CD4-positive, alpha-beta T cell treated with Interleukin-6 for 4 hours (primary cell): ENCODE data around the gene PRKAG2.

Experiments
- DNase-seq: peaks from one replicate; pipeline ENCODE4 v3.0.0-alpha.2; 2020; ENCODE audit warnings: mixed read lengths

Gene PRKAG2

GRCh38 chr7:151663382-151664100 lies 213.4 kb downstream of the PRKAG2 start:
- no peak for DNase-seq

- DNase-seq = no peak
Measured at GRCh38 chr7:151662251-151662826, 214.6 kb downstream of the PRKAG2 start.

GRCh38 chr7:151661587-151661986 lies 215.3 kb downstream of the PRKAG2 start:
- no peak for DNase-seq

GRCh38 chr7:151660141-151660540 lies 216.8 kb downstream of the PRKAG2 start:
- no peak for DNase-seq

- DNase-seq = no peak
Measured at GRCh38 chr7:151659219-151659618, 217.7 kb downstream of the PRKAG2 start.

- DNase-seq = no peak
Measured at GRCh38 chr7:151658778-151659177, 218.1 kb downstream of the PRKAG2 start.

GRCh38 chr7:151657173-151657572 lies 219.7 kb downstream of the PRKAG2 start:
- no peak for DNase-seq

GRCh38 chr7:151655555-151655954 lies 221.4 kb downstream of the PRKAG2 start:
- no peak for DNase-seq

GRCh38 chr7:151652111-151652510 lies 224.8 kb downstream of the PRKAG2 start:
- no peak for DNase-seq

- no peak for DNase-seq
Measured at GRCh38 chr7:151650161-151650560, 226.8 kb downstream of the PRKAG2 start.

- DNase-seq = no peak
Measured at GRCh38 chr7:151648429-151648828, 228.5 kb downstream of the PRKAG2 start.

- DNase-seq = no peak
Measured at GRCh38 chr7:151647874-151648273, 229.0 kb downstream of the PRKAG2 start.

GRCh38 chr7:151647006-151647405 lies 229.9 kb downstream of the PRKAG2 start:
- no peak for DNase-seq

GRCh38 chr7:151645311-151645710 lies 231.6 kb downstream of the PRKAG2 start:
- DNase-seq = no peak

GRCh38 chr7:151644554-151644953 lies 232.4 kb downstream of the PRKAG2 start:
- DNase-seq = no peak

GRCh38 chr7:151642746-151643145 lies 234.2 kb downstream of the PRKAG2 start:
- DNase-seq = no peak

- no peak for DNase-seq
Measured at GRCh38 chr7:151641587-151641986, 235.3 kb downstream of the PRKAG2 start.

GRCh38 chr7:151637781-151638261 lies 239.1 kb downstream of the PRKAG2 start:
- DNase-seq = no peak

- DNase-seq = no peak
Measured at GRCh38 chr7:151634643-151635042, 242.3 kb downstream of the PRKAG2 start.

GRCh38 chr7:151633516-151633812 lies 243.5 kb downstream of the PRKAG2 start:
- DNase-seq = no peak

GRCh38 chr7:151632750-151633515 lies 244.0 kb downstream of the PRKAG2 start:
- peak; percentile 63 for DNase-seq

GRCh38 chr7:151631953-151632749 lies 244.8 kb downstream of the PRKAG2 start:
- peak; percentile 93 for DNase-seq

GRCh38 chr7:151631570-151631952 lies 245.4 kb downstream of the PRKAG2 start:
- DNase-seq = no peak
